Right forelimb (tissue), 1 donor: ENCODE measurements around the gene NEMP1.
"Not testable (repeated sequence)": the region's sequence is repeated elsewhere in the genome, so short reads cannot be mapped to it uniquely, and the experiment has no call there.

Experiments
- DNase-seq: peaks from one replicate; pipeline ENCODE4 v3.0.0-alpha.2; 2018

Gene NEMP1

GRCh38 chr12:57053146-57053545 is 25.4 kb downstream of the NEMP1 start:
- not testable (repeated sequence) for DNase-seq

GRCh38 chr12:57051011-57051410 is 27.6 kb downstream of the NEMP1 start:
- DNase-seq: no peak

GRCh38 chr12:57049890-57050289 is 28.7 kb downstream of the NEMP1 start, which contains the start of gene MYO1A:
Gene MYO1A, minus strand, starts transcription at chr12:57050129. Its CDS starts 1,806 bp downstream, at chr12:57048323.
- no peak for DNase-seq

GRCh38 chr12:57049119-57049446 is 29.5 kb downstream of the NEMP1 start:
- DNase-seq: no peak

- DNase-seq: no peak
These were observed 30.0 kb downstream of the NEMP1 start for GRCh38 chr12:57048423-57049118.

- DNase-seq: no peak
These were observed 30.6 kb downstream of the NEMP1 start for GRCh38 chr12:57047981-57048380.

GRCh38 chr12:57046947-57047890 is 31.4 kb downstream of the NEMP1 start:
- no peak for DNase-seq

GRCh38 chr12:57046086-57046791 is 32.4 kb downstream of the NEMP1 start:
- no peak for DNase-seq

GRCh38 chr12:57044889-57045288 is 33.7 kb downstream of the NEMP1 start:
- no peak for DNase-seq

- no peak for DNase-seq
These were observed 34.1 kb downstream of the NEMP1 start for GRCh38 chr12:57044468-57044867.

GRCh38 chr12:57042695-57043094 is 35.9 kb downstream of the NEMP1 start:
- no peak for DNase-seq

GRCh38 chr12:57040750-57041149 is 37.8 kb downstream of the NEMP1 start:
- DNase-seq: no peak

GRCh38 chr12:57040211-57040610 is 38.4 kb downstream of the NEMP1 start:
- DNase-seq: no peak

- no peak for DNase-seq
These were observed 39.4 kb downstream of the NEMP1 start for GRCh38 chr12:57039016-57039798.

- DNase-seq: no peak
These were observed 41.3 kb downstream of the NEMP1 start for GRCh38 chr12:57037264-57037663.

GRCh38 chr12:57033431-57033830 is 45.2 kb downstream of the NEMP1 start:
- no peak for DNase-seq

- no peak for DNase-seq
These were observed 46.8 kb downstream of the NEMP1 start for GRCh38 chr12:57031789-57032188.

GRCh38 chr12:57031138-57031725 is 47.4 kb downstream of the NEMP1 start:
- no peak for DNase-seq

- DNase-seq: no peak
These were observed 49.1 kb downstream of the NEMP1 start for GRCh38 chr12:57029457-57029856.

GRCh38 chr12:57027805-57028153 is 50.8 kb downstream of the NEMP1 start:
- no peak for DNase-seq

GRCh38 chr12:57027011-57027804 is 51.4 kb downstream of the NEMP1 start:
- DNase-seq: no peak
